ENCODE data around the gene PIP4K2B. TPM values are rescaled to one million over a fixed set of nuclear protein-coding genes. Genes with fewer than 3 reads are reported as not detected.
A peak's percentile ranks its signal among the peaks of the same experiment; 100 is the strongest.

The PIP4K2B gene
- total and polyA plus RNA-seq, 4 donors = 16.1 to 42.3 (median 29.2) TPM

- Histone ChIP-seq H3K9me3 (ENCODE audit: control insufficient read depth in 4 of 4, insufficient read depth in 3 of 4, low read length in 3 of 4) (no peaks in the 10 kb centered on the region), H3K4me1 (ENCODE audit: control insufficient read depth in 5 of 5, insufficient read depth in 5 of 5, low read length in 5 of 5) (peaks cover 6 to 56% (median 12%) of the 10 kb centered on the region in 5 donors), H3K4me3 (no peak overlapping the region), H3K27ac (ENCODE audit: low read depth in 1 of 2, low read length in 1 of 2) (peak overlapping the region; percentile 76 to 92), H3K36me3 (ENCODE audit: control insufficient read depth in 4 of 4, insufficient read depth in 4 of 4, low read length in 4 of 4) (peaks cover 0 to 8% (median 2%) of the 10 kb centered on the region in 4 donors), H3K9ac (ENCODE audit: insufficient read depth in 1 of 2, low read length in 2 of 2) (no peak overlapping the region), H3K27me3 (ENCODE audit: control insufficient read depth in 3 of 3, insufficient read depth in 3 of 3, low read length in 2 of 3) (peaks cover 0 to 16% (median 10%) of the 10 kb centered on the region in 3 donors)
- 13 to 22% methylated on average over 28 of the region's 28 CpGs for WGBS, 2 donors
- no peak for ATAC-seq (ENCODE audit: insufficient read depth, low FRiP score)
- no peak for DNase-seq
- no peak for TF ChIP-seq CTCF (IDR thresholded peaks at IDR 0.05; ENCODE audit: control extremely low read depth, extremely low read depth)
These were observed 48.8 kb downstream of the PIP4K2B start for GRCh38 chr17:38750312-38751121.

DNA sequence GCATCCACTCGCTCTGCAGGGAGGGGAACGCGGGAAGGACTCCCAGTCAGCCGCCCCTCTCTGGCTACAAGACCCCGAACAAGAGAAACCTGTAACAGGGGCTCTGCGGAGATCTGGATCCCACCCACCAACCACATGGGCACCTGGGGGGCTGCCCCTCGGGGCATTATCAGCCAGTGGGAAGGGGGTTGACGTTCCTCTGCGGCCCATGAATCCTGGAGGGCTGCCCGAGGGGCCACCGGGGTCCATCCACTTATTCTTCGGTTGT lies 49.4 kb downstream of the PIP4K2B start:
- ATAC-seq (ENCODE audit: insufficient read depth, low FRiP score) (no peak), DNase-seq (no peak)
- Histone ChIP-seq H3K36me3 (ENCODE audit: control insufficient read depth in 4 of 4, insufficient read depth in 4 of 4, low read length in 4 of 4) (peaks cover 0 to 7% (median 2%) of the 10 kb centered on the region in 4 donors), H3K9me3 (ENCODE audit: control insufficient read depth in 4 of 4, insufficient read depth in 3 of 4, low read length in 3 of 4) (no peaks in the 10 kb centered on the region), H3K27ac (ENCODE audit: low read depth in 1 of 2, low read length in 1 of 2) (peak overlapping the region; percentile 76 to 92), H3K9ac (ENCODE audit: insufficient read depth in 1 of 2, low read length in 2 of 2) (no peak overlapping the region), H3K4me3 (peak overlapping the region; percentile 53), H3K27me3 (ENCODE audit: control insufficient read depth in 3 of 3, insufficient read depth in 3 of 3, low read length in 2 of 3) (peaks cover 0 to 16% (median 10%) of the 10 kb centered on the region in 3 donors), H3K4me1 (ENCODE audit: control insufficient read depth in 5 of 5, insufficient read depth in 5 of 5, low read length in 5 of 5) (peaks cover 6 to 58% (median 13%) of the 10 kb centered on the region in 5 donors)
- no peak for TF ChIP-seq CTCF (IDR thresholded peaks at IDR 0.05; ENCODE audit: control extremely low read depth, extremely low read depth)
- 3 to 5% methylated on average over 12 of the region's 12 CpGs for WGBS, 2 donors

DNA sequence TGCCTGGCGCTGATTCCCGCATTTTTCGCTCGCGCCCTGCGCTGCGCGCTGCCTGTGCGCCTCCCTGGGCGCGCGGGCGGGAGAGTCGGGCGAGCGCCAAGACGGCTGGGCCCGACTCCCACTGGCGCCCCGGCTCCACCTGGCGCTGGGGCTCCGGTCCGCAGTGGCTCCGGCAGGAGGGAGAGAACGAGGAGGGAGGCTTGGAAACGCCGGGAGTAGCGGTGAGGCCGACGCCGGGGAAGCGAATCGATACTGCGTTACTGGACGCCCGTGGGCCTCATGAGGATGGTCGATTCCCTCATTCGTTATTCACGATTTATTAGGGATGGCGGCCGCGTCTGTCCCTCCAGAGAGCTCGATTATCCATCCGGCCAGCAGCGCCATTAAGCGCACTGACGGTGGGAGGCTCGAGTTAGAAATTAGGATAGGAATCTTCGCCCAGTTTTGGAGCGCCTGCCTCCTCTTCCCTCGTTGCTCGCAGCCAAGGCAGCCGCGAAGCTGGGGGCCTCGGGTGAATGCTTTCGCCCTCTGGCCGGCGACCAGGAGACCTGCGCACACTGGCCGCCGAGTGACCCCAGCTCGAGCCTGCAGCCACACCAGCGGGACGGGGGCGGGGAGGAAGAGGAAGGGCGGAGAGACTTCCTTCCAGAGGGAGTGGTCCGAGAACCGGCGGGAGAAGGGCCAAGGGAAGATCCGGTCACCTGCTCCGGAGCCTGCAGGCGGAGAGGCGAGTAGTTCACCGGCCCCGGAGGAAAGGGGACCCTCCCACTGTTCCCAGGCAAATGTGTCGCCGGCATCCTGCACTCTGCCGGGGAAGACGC lies 49.9 kb downstream of the PIP4K2B start:
- Histone ChIP-seq H3K4me3 (peak overlapping the region; percentile 53), H3K4me1 (ENCODE audit: control insufficient read depth in 5 of 5, insufficient read depth in 5 of 5, low read length in 5 of 5) (peaks cover 6 to 62% (median 13%) of the 10 kb centered on the region in 5 donors), H3K27me3 (ENCODE audit: control insufficient read depth in 3 of 3, insufficient read depth in 3 of 3, low read length in 2 of 3) (peaks cover 0 to 16% (median 10%) of the 10 kb centered on the region in 3 donors), H3K9me3 (ENCODE audit: control insufficient read depth in 4 of 4, insufficient read depth in 3 of 4, low read length in 3 of 4) (no peaks in the 10 kb centered on the region), H3K36me3 (ENCODE audit: control insufficient read depth in 4 of 4, insufficient read depth in 4 of 4, low read length in 4 of 4) (peaks cover 0 to 5% (median under 1%) of the 10 kb centered on the region in 4 donors), H3K27ac (ENCODE audit: low read depth in 1 of 2, low read length in 1 of 2) (peak overlapping the region; percentile 92 to 94), H3K9ac (ENCODE audit: insufficient read depth in 1 of 2, low read length in 2 of 2) (no peak overlapping the region)
- ATAC-seq (ENCODE audit: insufficient read depth, low FRiP score) (peak; percentile 8), DNase-seq (peak; percentile 69 to 83 (median 78))
- TF ChIP-seq CTCF (IDR thresholded peaks at IDR 0.05; ENCODE audit: control extremely low read depth, extremely low read depth) = no peak
- 0 to 1% methylated on average over 77 to 79 of the region's 79 CpGs for WGBS, 2 donors

All from lung (tissue), 12 donors.